Right cardiac atrium (tissue), 5 donors: ENCODE results near the gene CFAP53. TPM values are rescaled to one million over a fixed set of nuclear protein-coding genes. Genes with fewer than 3 reads are reported as not detected.

Source experiments
- ATAC-seq, 2 donors: fragments of 200-7000 bp; cut with Tn5 transposase; one replicate each; pipeline versions ENCODE4 v1.8.0 to v1.9.1; 2020; ENCODE audit warnings: moderate library complexity in 2 of 2, mild to moderate bottlenecking in 1 of 2
- DNase-seq, 3 donors: peaks; one replicate each; pipeline ENCODE4 v3.0.0-alpha.2; 2020
- H3K27ac ChIP-seq: one replicate; pipeline ENCODE4 v1.5.1; 2013; ENCODE audit warnings: mild to moderate bottlenecking, low read length, control low read depth, moderate library complexity
- H3K27me3 ChIP-seq: one replicate; pipeline ENCODE4 v1.6.1; 2013; ENCODE audit not compliant: control insufficient read depth, insufficient read depth
- H3K4me1 ChIP-seq: one replicate; pipeline ENCODE4 v1.6.1; 2013; ENCODE audit warnings: low read length; ENCODE audit not compliant: control insufficient read depth, insufficient read depth
- H3K4me3 ChIP-seq: one replicate; pipeline ENCODE4 v1.5.1; 2013; ENCODE audit warnings: low read length, control low read depth
- H3K9me3 ChIP-seq: one replicate; pipeline ENCODE4 v1.6.1; 2013; ENCODE audit warnings: low read length; ENCODE audit not compliant: control insufficient read depth
- WGBS: extraction: QIAGEN DNeasy Blood & Tissue Kit; methylation state at CpG from one replicate; pipeline ENCODE4 v1.1.7; 2013; 5-methylcytosine and 5-hydroxymethylcytosine counted together
- intact Hi-C, 4 donors: fragments of 100-400 bp; cut with DNase I; formaldehyde crosslinking; loops; one replicate each; pipeline versions ENCODE4 v1.11.0 to v1.14.0; 2022 to 2023
- polyA plus RNA-seq: library from polyadenylated mRNA; stranded (reverse); fragments of 200-250 nt; gene quantifications from one replicate; pipeline ENCODE4 v1.2.3, GENCODE V29; 2013
- total RNA-seq, 4 donors: library from RNA; stranded (reverse); fragmentation: NEBNext Ultra II Directional; extraction: Animal tissue kit (Norgen Biotek cat#: 25700); gene quantifications; one replicate each; pipeline ENCODE4 v1.2.1, GENCODE V29; 2021
- donor health status: healthy with polysubstance abuse.
- donor health status: DM: no; HTN: yes; CAD: no.
- donor health status: DM: no; HTN: no; CAD: no.
- donor health status: DM: no; HTN: yes; CAD: no; lungs with severe emphysema.
- donor health status: DM: yes; HTN: yes; CAD: no.

Gene CFAP53
- total and polyA plus RNA-seq, 5 donors: 0.23 to 0.56 (median 0.29) TPM

DNA sequence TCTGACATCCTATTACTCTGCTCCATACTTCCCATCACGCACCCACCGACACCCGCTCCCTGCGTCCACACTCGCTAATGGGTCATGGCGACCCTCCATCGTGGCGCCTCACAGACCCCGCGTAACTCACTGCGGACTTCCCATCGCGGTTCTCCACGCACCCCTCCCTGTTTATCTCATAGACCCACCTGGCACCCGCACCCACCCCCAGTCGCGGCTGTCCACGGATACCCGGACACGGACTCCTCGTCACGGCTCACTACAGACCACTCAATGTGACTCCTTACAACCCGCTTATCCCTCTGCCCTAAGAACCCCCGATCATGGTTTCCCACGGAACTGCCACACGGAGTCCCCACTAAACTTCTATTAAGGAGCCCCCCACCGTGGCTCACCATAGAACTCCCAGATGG lies 20.7 kb upstream of the CFAP53 start:
- under 1% methylated on average over 27 of the region's 27 CpGs for WGBS
- DNase-seq: peak in 2 of 3 donors; percentile 66 to 78

DNA sequence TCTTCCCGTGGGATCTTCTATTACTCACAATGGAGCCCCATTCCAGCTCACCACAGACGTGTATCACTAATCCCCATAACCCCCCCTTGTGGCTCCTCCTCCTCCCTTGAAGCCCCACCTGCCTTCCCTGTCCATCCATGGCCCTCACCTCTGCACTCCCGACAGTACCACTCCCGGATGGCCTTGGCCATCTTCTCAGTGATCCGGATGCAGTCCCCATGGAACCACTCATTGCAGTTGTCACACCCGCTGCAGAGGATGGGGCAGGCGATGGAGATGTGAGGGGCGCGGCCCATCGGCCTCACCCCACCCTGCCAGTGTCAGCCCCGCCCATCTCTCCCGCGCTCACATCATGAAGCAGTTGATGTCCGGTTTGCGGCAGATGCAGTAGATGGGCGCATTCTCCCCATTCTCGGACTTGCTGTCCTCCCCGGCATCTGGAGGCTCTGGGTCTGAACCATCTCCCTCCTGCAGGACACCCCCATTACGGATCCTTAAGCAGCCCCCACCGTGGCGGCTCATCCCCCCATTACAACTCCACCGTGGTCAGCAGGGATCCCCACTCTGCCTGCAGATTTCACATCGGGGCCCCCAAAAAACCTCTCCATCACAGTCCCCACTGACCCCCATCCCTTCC lies 20.2 kb upstream of the CFAP53 start:
- WGBS: 21% methylated on average over 23 of the region's 23 CpGs

More for the DNA sequence above, 20.7 kb upstream of the CFAP53 start:
- intact Hi-C loops: no loop called here
- Histone ChIP-seq H3K27me3 (no peaks in the 10 kb centered on the region), H3K4me3 (peak overlapping the region; percentile 69), H3K4me1 (no peaks in the 10 kb centered on the region), H3K27ac (peak overlapping the region; percentile 81), H3K9me3 (no peaks in the 10 kb centered on the region)
- ATAC-seq: peak; percentile 2 to 4

DNA sequence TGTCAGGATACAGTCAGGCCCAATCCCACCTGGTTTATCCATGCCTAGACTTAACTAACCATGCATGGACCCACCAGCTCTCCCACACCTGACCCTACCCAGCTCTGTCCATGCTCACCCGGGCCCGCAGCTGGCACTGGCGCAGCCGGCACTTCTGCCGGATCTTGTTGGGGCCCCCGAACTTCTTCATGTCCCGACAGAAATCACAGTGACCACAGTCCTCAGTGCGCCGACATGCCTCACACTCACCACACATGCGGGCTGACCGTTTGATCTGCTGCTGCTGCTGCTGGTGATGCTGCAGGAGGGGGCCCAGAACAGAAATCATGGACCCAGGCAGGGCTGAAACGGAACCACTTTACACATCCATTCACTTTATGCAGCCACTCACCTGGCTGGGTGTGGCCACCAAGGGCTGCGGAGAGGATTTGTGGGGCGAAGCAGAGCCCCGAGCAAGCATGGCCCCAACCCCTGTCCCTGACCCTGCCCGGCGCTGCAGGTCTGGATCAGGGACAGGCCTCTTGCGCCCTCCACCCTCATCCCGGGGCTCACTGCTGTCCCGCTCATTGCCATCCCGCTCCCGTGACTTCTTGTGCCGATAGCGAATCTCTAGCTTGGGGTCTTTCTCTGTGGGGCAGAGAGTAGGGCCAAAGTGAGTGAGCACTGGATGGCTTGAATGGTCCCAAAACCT lies 19.5 kb upstream of the CFAP53 start:
- Histone ChIP-seq H3K27ac (no peak overlapping the region), H3K4me3 (no peak overlapping the region), H3K27me3 (no peaks in the 10 kb centered on the region), H3K4me1 (no peaks in the 10 kb centered on the region), H3K9me3 (no peaks in the 10 kb centered on the region)
- intact Hi-C loops: no loop called here
- ATAC-seq: no peak
- peak in 2 of 3 donors; percentile 38 to 52 for DNase-seq
- 97% methylated on average over 24 of the region's 24 CpGs for WGBS

More for the DNA sequence above, 20.2 kb upstream of the CFAP53 start:
- Histone ChIP-seq H3K27ac (peak overlapping the region; percentile 81), H3K4me1 (no peaks in the 10 kb centered on the region), H3K4me3 (peak overlapping the region; percentile 69), H3K9me3 (no peaks in the 10 kb centered on the region), H3K27me3 (no peaks in the 10 kb centered on the region)
- DNase-seq (peak; percentile 55 to 74 (median 66)), ATAC-seq (no peak)
- intact Hi-C loops: no loop called here

DNA sequence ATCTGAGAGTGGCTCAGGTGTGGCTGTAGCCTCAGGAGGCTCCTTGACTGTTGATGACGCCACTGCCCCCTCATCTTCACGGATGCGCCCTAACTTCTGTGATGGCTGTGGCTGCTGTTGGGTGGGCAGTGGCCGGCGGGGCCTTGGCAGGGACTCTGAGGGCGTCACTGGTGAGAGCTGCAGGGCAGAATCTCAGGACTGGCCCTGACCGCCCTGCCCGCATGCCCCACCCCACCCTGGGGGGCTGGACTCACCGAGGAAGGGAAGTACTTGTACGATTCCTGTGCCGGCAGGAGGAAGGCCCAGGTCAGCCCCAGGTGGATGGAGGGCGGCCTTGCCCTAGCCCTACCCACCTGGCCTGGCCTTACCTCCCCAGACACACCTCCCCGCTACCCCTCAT lies 18.8 kb upstream of the CFAP53 start:
- Histone ChIP-seq H3K9me3 (no peaks in the 10 kb centered on the region), H3K27ac (no peak overlapping the region), H3K27me3 (no peaks in the 10 kb centered on the region), H3K4me1 (peaks cover 4% of the 10 kb centered on the region), H3K4me3 (no peak overlapping the region)
- 92% methylated on average over 13 of the region's 13 CpGs for WGBS
- DNase-seq (peak in 1 of 3 donors; percentile 58), ATAC-seq (no peak)
- intact Hi-C loops: no loop called here

DNA sequence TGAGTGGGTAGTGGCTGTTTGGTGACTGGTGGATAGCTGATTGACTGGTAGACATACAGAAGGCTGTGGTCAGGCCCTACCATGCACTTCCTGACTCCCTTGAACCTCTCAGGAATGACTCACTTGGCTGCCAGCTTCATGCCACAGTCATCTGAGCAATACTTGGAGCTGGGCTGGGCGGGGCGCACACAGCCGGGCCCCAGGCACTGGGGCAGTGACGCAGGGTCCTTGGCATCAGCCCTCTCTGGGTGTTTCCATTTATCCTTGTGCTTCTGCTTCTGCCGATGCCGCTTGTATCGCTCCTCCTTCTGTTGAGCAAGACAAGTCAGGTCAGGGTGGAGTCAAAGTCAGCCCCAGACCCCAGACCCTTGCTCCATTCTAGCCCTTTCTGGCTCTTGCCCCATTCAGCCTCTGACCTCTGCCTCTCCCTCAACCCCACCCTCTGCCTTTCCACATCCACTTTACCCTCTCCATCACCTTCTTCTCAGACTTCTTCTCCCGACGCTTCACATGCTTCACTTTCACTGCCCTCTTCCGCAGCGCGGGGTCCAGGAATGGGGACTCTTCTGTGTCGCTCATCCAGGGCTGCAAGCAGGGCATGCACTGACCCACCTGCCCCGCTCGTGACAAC lies 18.1 kb upstream of the CFAP53 start:
- Histone ChIP-seq H3K9me3 (no peaks in the 10 kb centered on the region), H3K27me3 (no peaks in the 10 kb centered on the region), H3K27ac (no peak overlapping the region), H3K4me3 (no peak overlapping the region), H3K4me1 (peaks cover 6% of the 10 kb centered on the region)
- ATAC-seq (no peak), DNase-seq (peak in 1 of 3 donors; percentile 52)
- WGBS: 93% methylated on average over 15 of the region's 15 CpGs
- intact Hi-C loops: no loop called here

DNA sequence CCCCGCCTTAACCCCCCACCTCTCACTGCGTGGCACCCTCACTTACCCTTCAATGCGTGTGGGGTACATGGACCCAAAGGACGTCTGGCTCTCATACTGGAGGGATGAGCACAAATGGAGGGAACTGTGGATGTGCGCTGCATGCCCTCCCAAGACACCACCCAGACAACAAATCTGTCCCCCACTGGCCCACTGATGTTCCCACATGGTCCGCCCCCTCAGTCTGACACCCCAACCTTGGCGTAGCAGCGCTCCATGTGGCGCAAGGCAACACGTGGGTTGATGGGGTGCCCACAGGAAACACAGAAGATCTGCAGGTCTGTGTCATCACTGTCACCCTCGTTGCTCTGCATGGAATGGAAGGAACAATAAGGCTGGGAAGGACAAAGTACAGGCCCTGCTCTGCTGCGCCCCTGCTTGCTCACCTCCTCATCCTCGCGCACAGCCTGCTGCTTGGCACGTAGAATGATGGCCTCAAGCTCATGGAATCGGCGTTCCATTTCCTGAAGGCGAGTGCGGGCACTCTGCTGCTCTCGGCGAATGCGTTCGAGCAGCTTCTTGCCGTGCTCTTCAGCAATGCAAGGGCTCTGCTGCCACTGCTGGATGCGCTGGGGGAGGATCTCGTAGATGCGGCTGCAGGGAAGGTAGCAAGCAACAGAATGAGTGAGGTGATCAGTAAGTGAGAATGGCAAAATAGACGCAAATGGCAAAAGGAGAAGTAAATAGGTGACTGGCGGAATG lies 17.3 kb upstream of the CFAP53 start:
- no peak overlapping the region for H3K4me3 ChIP-seq
- no peak for ATAC-seq
- 93% methylated on average over 29 of the region's 29 CpGs for WGBS
- DNase-seq: peak in 1 of 3 donors; percentile 56
- no peaks in the 10 kb centered on the region for H3K27me3 ChIP-seq
- no peak overlapping the region for H3K27ac ChIP-seq
- no peaks in the 10 kb centered on the region for H3K9me3 ChIP-seq
- H3K4me1 ChIP-seq: peaks cover 6% of the 10 kb centered on the region
- intact Hi-C loops: no loop called here

DNA sequence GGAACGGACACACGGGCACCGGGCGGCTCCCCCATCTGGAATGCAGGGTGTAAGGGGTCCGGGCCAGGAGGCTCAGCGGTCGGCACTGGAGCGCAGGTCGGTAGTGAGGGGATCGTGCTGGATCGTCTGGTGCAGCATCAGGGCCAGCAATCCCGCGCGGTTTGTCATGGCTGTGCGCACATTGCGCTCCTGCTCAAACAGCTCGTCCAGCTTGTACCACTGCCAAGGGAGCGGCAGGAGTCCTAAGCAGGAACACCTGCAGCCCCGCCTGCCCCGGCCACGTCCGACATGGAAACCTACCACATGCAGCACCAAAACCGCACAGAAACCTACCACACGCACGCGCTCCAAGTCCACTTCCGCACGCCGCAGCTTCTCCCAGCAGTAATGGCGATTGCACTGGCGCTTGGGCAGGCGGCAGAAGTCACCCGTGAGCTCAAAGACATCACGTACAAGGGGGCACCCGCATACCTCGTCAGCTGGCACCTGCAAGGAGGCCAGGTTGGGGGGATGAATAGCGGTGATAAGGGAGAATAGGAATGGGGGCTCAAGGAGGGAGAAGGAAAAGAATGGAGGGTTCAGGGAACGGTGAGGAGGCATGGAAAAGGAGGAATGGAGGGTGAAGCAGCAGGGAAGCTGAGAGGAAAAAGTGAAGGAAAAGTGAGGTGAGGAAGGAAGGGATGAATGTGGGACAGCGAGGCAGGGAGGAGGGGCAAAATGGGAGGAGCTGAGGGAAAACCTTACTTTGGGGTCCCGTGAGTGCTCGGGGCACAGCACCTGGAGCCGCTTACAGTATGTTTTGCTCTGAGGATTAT lies 16.4 kb upstream of the CFAP53 start:
- DNase-seq (peak in 2 of 3 donors; percentile 71 to 74), ATAC-seq (no peak)
- no peak overlapping the region for H3K4me3 ChIP-seq
- no peaks in the 10 kb centered on the region for H3K9me3 ChIP-seq
- intact Hi-C loops: no loop called here
- H3K4me1 ChIP-seq: peaks cover 6% of the 10 kb centered on the region
- 94% methylated on average over 42 of the region's 42 CpGs for WGBS
- H3K27ac ChIP-seq: no peak overlapping the region
- no peaks in the 10 kb centered on the region for H3K27me3 ChIP-seq

DNA sequence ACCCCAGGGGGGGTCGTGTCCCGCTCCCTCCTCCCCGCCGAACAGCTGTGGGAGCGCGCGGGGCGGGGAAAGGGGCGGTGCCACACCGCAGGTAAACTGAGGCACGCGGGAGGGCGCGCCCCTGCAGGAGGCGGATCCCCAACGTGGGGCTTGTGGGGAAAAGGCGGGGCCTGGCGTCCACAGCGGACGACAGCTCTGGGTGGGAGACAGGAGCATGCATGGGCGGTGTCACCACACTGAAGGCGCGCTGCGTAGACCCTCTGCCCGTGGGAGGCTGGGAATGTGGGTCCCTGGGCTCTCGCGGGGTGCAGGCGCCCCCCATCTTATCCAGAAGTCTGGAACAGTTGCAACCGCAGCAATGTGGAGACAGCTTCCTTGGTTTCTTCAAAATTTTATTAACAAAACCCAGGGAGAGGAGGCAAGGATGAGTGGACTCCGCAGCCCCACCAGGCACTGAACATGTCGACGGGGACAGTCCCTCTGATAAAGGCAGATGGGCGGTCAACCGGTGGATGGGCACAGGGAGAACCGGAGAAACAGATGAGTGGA lies 15.8 kb upstream of the CFAP53 start:
- WGBS: 32% methylated on average over 35 of the region's 35 CpGs

DNA sequence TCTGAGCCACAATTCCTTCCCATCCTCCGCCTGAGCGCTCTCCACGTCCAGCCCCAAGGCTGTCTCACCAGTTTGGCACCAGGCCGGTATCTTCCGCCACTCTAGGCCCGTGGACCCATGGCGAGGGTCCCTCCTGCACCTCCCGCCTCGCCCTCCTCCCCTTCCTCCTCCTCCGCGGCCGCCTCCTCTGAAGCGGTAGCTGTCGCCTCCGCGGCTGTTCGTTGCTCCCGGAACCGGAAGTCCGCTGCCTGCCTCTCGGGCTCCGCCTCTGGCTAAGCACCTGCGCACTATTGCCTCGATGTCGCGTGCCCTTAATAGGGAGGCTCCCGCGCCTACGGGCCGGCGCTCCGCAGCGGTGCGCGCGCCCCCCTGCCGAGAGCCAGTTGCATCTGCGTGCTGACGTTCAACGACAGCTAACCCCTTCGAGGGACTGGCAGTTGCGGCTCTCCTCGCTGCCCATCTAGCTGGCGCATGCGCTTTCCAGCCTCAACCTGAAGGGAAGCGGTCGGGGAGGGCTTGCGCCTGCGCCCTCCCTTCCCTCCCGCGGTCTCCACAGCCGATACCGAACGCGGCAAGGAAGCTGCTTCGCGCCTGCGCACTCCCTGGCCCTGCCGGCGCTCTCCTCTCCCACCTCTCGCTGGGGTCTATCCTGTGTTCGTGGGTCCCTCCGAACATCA lies 15.1 kb upstream of the CFAP53 start, which contains the start of gene MBD1:
Gene MBD1, minus strand, starts transcription at position 229 of the 677 bp plus-strand sequence. CDS start 1,531 bp downstream, outside the sequence.
- peak; percentile 96 for ATAC-seq
- no peaks in the 10 kb centered on the region for H3K27me3 ChIP-seq
- peak within 1 kb of the TSS; percentile 82 for H3K27ac ChIP-seq
- peaks cover 6% of the 10 kb centered on the region for H3K4me1 ChIP-seq
- peak; percentile 98 to 99 (median 99) for DNase-seq
- H3K4me3 ChIP-seq: peak within 1 kb of the TSS; percentile 75
- WGBS: under 1% methylated on average over 63 of the region's 63 CpGs
- H3K9me3 ChIP-seq: no peaks in the 10 kb centered on the region
- intact Hi-C loops: no loop called here

More for the DNA sequence above, 15.8 kb upstream of the CFAP53 start:
- intact Hi-C loops: no loop called here
- DNase-seq: no peak
- peaks cover 6% of the 10 kb centered on the region for H3K4me1 ChIP-seq
- peak overlapping the region; percentile 75 for H3K4me3 ChIP-seq
- no peaks in the 10 kb centered on the region for H3K27me3 ChIP-seq
- ATAC-seq: peak in 1 of 2 donors; percentile 6
- no peaks in the 10 kb centered on the region for H3K9me3 ChIP-seq
- H3K27ac ChIP-seq: peak overlapping the region; percentile 61
